Measurements from ENCODE around the gene KRTAP2-4.
A peak's percentile ranks its signal among the peaks of the same experiment; 100 is the strongest.
"Not testable (repeated sequence)": the region's sequence is repeated elsewhere in the genome, so short reads cannot be mapped to it uniquely, and the experiment has no call there.

The KRTAP2-4 gene

GRCh38 chr17:41065829-41066624 lies at the start of gene KRTAP2-4:
TSS of gene KRTAP2-4 (minus strand) at chr17:41065879. CDS start at chr17:41065845, 34 bp downstream.
- Mint-ChIP-seq H3K27me3 (peaks cover 2% of the 10 kb centered on the region), H3K27ac (no peak within 1 kb of the TSS), H3K9me3 (no peaks in the 10 kb centered on the region), H3K36me3 (ENCODE audit: low read depth) (no peaks in the 10 kb centered on the region), H3K4me3 (no peak within 1 kb of the TSS), H3K4me1 (no peaks in the 10 kb centered on the region)
- DNase-seq (no peak), ATAC-seq (peak; percentile 40)

- H3K27me3 Mint-ChIP-seq, result peaks cover 1% of the 10 kb centered on the region
- peaks cover 12% of the 10 kb centered on the region for H3K4me1 Mint-ChIP-seq
Observed at GRCh38 chr17:41111151-41111885, 45.6 kb upstream of the KRTAP2-4 start.

GRCh38 chr17:41108728-41109386 lies 43.2 kb upstream of the KRTAP2-4 start:
- H3K36me3 Mint-ChIP-seq (ENCODE audit: low read depth); H3K27ac Mint-ChIP-seq; H3K27me3 Mint-ChIP-seq; DNase-seq; H3K4me1 Mint-ChIP-seq; ATAC-seq: not testable (repeated sequence)
- H3K9me3 Mint-ChIP-seq, result peaks cover 13% of the 10 kb centered on the region
- peak overlapping the region; percentile 41 for H3K4me3 Mint-ChIP-seq

More at GRCh38 chr17:41111151-41111885, 45.6 kb upstream of the KRTAP2-4 start:
- Mint-ChIP-seq H3K27ac (no peak overlapping the region), H3K36me3 (ENCODE audit: low read depth) (peaks cover 2% of the 10 kb centered on the region), H3K9me3 (peaks cover 13% of the 10 kb centered on the region), H3K4me3 (no peak overlapping the region)
- no peak for DNase-seq
- ATAC-seq, result no peak

- peaks cover 8% of the 10 kb centered on the region for H3K4me1 Mint-ChIP-seq
- peak overlapping the region; percentile 41 for H3K4me3 Mint-ChIP-seq
- peaks cover 13% of the 10 kb centered on the region for H3K9me3 Mint-ChIP-seq
- DNase-seq (no peak), ATAC-seq (no peak)
- peaks cover 1% of the 10 kb centered on the region for H3K27me3 Mint-ChIP-seq
- peaks cover 2% of the 10 kb centered on the region for H3K36me3 Mint-ChIP-seq (ENCODE audit: low read depth)
- H3K27ac Mint-ChIP-seq, result no peak overlapping the region
Observed at GRCh38 chr17:41107941-41108450, 42.3 kb upstream of the KRTAP2-4 start.

GRCh38 chr17:41105347-41105746 lies 39.7 kb upstream of the KRTAP2-4 start, which contains the start of gene KRTAP4-9:
TSS of gene KRTAP4-9 (plus strand) at chr17:41105389. CDS start at chr17:41105389, 0 bp downstream.
- H3K4me1 Mint-ChIP-seq; H3K27me3 Mint-ChIP-seq; H3K4me3 Mint-ChIP-seq; H3K9me3 Mint-ChIP-seq; H3K36me3 Mint-ChIP-seq (ENCODE audit: low read depth); ATAC-seq; DNase-seq: not testable (repeated sequence)
- peak within 1 kb of the TSS; percentile 37 for H3K27ac Mint-ChIP-seq

GRCh38 chr17:41104386-41105038 lies 38.8 kb upstream of the KRTAP2-4 start:
- H3K36me3 Mint-ChIP-seq (ENCODE audit: low read depth); ATAC-seq; DNase-seq; H3K27ac Mint-ChIP-seq; H3K4me3 Mint-ChIP-seq; H3K4me1 Mint-ChIP-seq; H3K9me3 Mint-ChIP-seq; H3K27me3 Mint-ChIP-seq: not testable (repeated sequence)

GRCh38 chr17:41103896-41104295 lies 38.2 kb upstream of the KRTAP2-4 start:
- Mint-ChIP-seq H3K27me3 (no peaks in the 10 kb centered on the region), H3K36me3 (ENCODE audit: low read depth) (no peaks in the 10 kb centered on the region), H3K4me1 (peaks cover 8% of the 10 kb centered on the region)

GRCh38 chr17:41101586-41102259 lies 36.0 kb upstream of the KRTAP2-4 start, which contains the start of gene KRTAP4-16:
TSS of gene KRTAP4-16 (minus strand) at chr17:41102209. CDS start at chr17:41102209, 0 bp downstream.
- H3K27me3 Mint-ChIP-seq, result peaks cover 5% of the 10 kb centered on the region
- H3K4me1 Mint-ChIP-seq, result peaks cover 2% of the 10 kb centered on the region
- H3K9me3 Mint-ChIP-seq, result no peaks in the 10 kb centered on the region
- H3K27ac Mint-ChIP-seq, result no peak within 1 kb of the TSS
- ATAC-seq (no peak), DNase-seq (no peak)
- no peak within 1 kb of the TSS for H3K4me3 Mint-ChIP-seq
- no peaks in the 10 kb centered on the region for H3K36me3 Mint-ChIP-seq (ENCODE audit: low read depth)

More at GRCh38 chr17:41103896-41104295, 38.2 kb upstream of the KRTAP2-4 start:
- H3K27ac Mint-ChIP-seq, result no peak overlapping the region
- ATAC-seq, result no peak
- no peak for DNase-seq
- peaks cover 3% of the 10 kb centered on the region for H3K9me3 Mint-ChIP-seq
- H3K4me3 Mint-ChIP-seq, result no peak overlapping the region

GRCh38 chr17:41099682-41100480 lies 34.2 kb upstream of the KRTAP2-4 start:
- not testable (repeated sequence) for H3K4me1 Mint-ChIP-seq; H3K4me3 Mint-ChIP-seq; DNase-seq; H3K9me3 Mint-ChIP-seq; ATAC-seq; H3K27ac Mint-ChIP-seq; H3K36me3 Mint-ChIP-seq (ENCODE audit: low read depth); H3K27me3 Mint-ChIP-seq

- no peaks in the 10 kb centered on the region for H3K36me3 Mint-ChIP-seq (ENCODE audit: low read depth)
- DNase-seq, result no peak
- ATAC-seq, result no peak
- peaks cover 2% of the 10 kb centered on the region for H3K4me1 Mint-ChIP-seq
- H3K27ac Mint-ChIP-seq, result no peak overlapping the region
- no peak overlapping the region for H3K4me3 Mint-ChIP-seq
- no peaks in the 10 kb centered on the region for H3K9me3 Mint-ChIP-seq
- peaks cover 5% of the 10 kb centered on the region for H3K27me3 Mint-ChIP-seq
Observed at GRCh38 chr17:41098481-41098880, 32.8 kb upstream of the KRTAP2-4 start.

- no peak for ATAC-seq
- Mint-ChIP-seq H3K27ac (no peak within 1 kb of the TSS), H3K4me3 (no peak within 1 kb of the TSS), H3K9me3 (no peaks in the 10 kb centered on the region), H3K27me3 (peaks cover 5% of the 10 kb centered on the region), H3K36me3 (ENCODE audit: low read depth) (no peaks in the 10 kb centered on the region), H3K4me1 (peaks cover 2% of the 10 kb centered on the region)
- no peak for DNase-seq
Observed at GRCh38 chr17:41098042-41098441, 32.4 kb upstream of the KRTAP2-4 start, which contains the start of gene KRTAP4-8. TSS of gene KRTAP4-8 (minus strand) at chr17:41098142. CDS start at chr17:41098084, 58 bp downstream.

- Mint-ChIP-seq H3K36me3 (ENCODE audit: low read depth) (no peaks in the 10 kb centered on the region), H3K27me3 (peaks cover 5% of the 10 kb centered on the region), H3K4me1 (peaks cover 2% of the 10 kb centered on the region), H3K4me3 (no peak overlapping the region), H3K9me3 (no peaks in the 10 kb centered on the region), H3K27ac (no peak overlapping the region)
- no peak for DNase-seq
- ATAC-seq, result no peak
Observed at GRCh38 chr17:41096055-41096454, 30.4 kb upstream of the KRTAP2-4 start.

Data from activated naive CD8-positive, alpha-beta T cell treated with anti-CD3 and anti-CD28 coated beads, Interleukin-2, amount 50 U/mL, for 24 hours (primary cell).